OCI-LY7 (cell line): ENCODE data around the gene KIF17. TPM values are rescaled to one million over a fixed set of nuclear protein-coding genes. Genes with fewer than 3 reads are reported as not detected.
A peak's percentile ranks its signal among the peaks of the same experiment; 100 is the strongest.

Source experiments
- BruUV-seq: library from RNA; stranded (reverse); fragments of 400-500 nt; replicated peaks from 2 replicates; lab custom pipeline; 2021; lab: Mats Ljungman, UMichigan
- CTCF ChIA-PET: fragments of 300-600 bp; sonication (Branson Sonifier 250); formaldehyde crosslinking; loops from one replicate; lab custom pipeline; 2022; ENCODE audit warnings: antibody characterized with exemption; ENCODE audit not compliant: unreplicated experiment; lab: Charles Lee
- POLR2A ChIA-PET: fragments of 300-600 bp; sonication (Branson Sonifier 250); formaldehyde crosslinking; loops from one replicate; lab custom pipeline; 2022; ENCODE audit warnings: antibody characterized with exemption; lab: Charles Lee
- DNase-seq: peaks from one replicate; pipeline ENCODE4 v3.0.0-alpha.2; 2015; ENCODE audit warnings: low spot score
- H2AFZ ChIP-seq: fragments of 200-600 bp; sonication (generic), shearing (Covaris generic); 2 replicates; pipeline ENCODE4 v1.6.1; 2014; ENCODE audit warnings: mild to moderate bottlenecking, antibody characterized with exemption, low read length, moderate library complexity
- H3K27ac ChIP-seq: fragments of 200-600 bp; sonication (generic); 2 replicates; pipeline ENCODE4 v1.5.1; 2014; ENCODE audit warnings: mixed run types, low read depth, mild to moderate bottlenecking, moderate library complexity, low read length, inconsistent platforms; ENCODE audit not compliant: poor library complexity, severe bottlenecking
- H3K36me3 ChIP-seq: fragments of 200-600 bp; sonication (generic); 2 replicates; pipeline ENCODE4 v1.6.1; 2014; ENCODE audit warnings: mild to moderate bottlenecking, antibody characterized with exemption, low read length, moderate library complexity, mixed read lengths; ENCODE audit not compliant: insufficient read depth
- H3K4me1 ChIP-seq: fragments of 200-600 bp; sonication (generic); 2 replicates; pipeline ENCODE4 v1.5.1; 2014; ENCODE audit warnings: mild to moderate bottlenecking, low read length; ENCODE audit not compliant: insufficient read depth, poor library complexity, severe bottlenecking
- H3K4me2 ChIP-seq: fragments of 200-600 bp; sonication (generic); 2 replicates; pipeline ENCODE4 v1.6.1; 2014; ENCODE audit warnings: mild to moderate bottlenecking, low read length
- H3K4me3 ChIP-seq: fragments of 200-600 bp; sonication (generic); 2 replicates; pipeline ENCODE4 v1.5.1; 2014; ENCODE audit warnings: mild to moderate bottlenecking, low read depth, low read length; ENCODE audit not compliant: poor library complexity, severe bottlenecking
- H3K79me2 ChIP-seq: fragments of 200-600 bp; sonication (generic); 2 replicates; pipeline ENCODE4 v1.6.1; 2016; ENCODE audit warnings: low read depth, mild to moderate bottlenecking, low read length, moderate library complexity, mixed read lengths; ENCODE audit not compliant: insufficient read depth
- H3K9me2 ChIP-seq: fragments of 200-600 bp; sonication (generic); 2 replicates; pipeline ENCODE4 v1.6.1; 2016; ENCODE audit warnings: mild to moderate bottlenecking, low read length, mixed read lengths; ENCODE audit not compliant: insufficient read depth
- H3K9me3 ChIP-seq: fragments of 200-600 bp; sonication (generic); 2 replicates; pipeline ENCODE4 v1.6.1; 2014; ENCODE audit warnings: mild to moderate bottlenecking, mixed run types, low read length, mixed read lengths
- H4K20me1 ChIP-seq: fragments of 200-600 bp; sonication (generic); 2 replicates; pipeline ENCODE4 v1.6.1; 2014; ENCODE audit warnings: mild to moderate bottlenecking, antibody characterized with exemption, low read length, moderate library complexity, mixed read lengths; ENCODE audit not compliant: insufficient read depth
- CTCF ChIP-seq: fragments of 200-600 bp; sonication (generic); conservative IDR thresholded peaks from 2 replicates; pipeline ENCODE4 v1.5.1; 2014; ENCODE audit warnings: mild to moderate bottlenecking, antibody characterized with exemption, low read length, moderate library complexity, mixed read lengths
- EZH2phosphoT487 ChIP-seq: fragments of 200-600 bp; sonication (generic); IDR thresholded peaks from 2 replicates; pipeline ENCODE4 v1.6.1; 2018; ENCODE audit warnings: low read depth, borderline replicate concordance, mild to moderate bottlenecking, mixed run types, antibody characterized with exemption, low read length, moderate library complexity, mixed read lengths
- intact Hi-C: fragments of 100-400 bp; cut with micrococcal nuclease; formaldehyde crosslinking; loops from one replicate; pipeline ENCODE4 v1.10.0; 2022; ENCODE audit not compliant: unreplicated experiment
- total RNA-seq, 2 experiments: library from RNA; depleted of rRNA in 1 of 2; stranded (reverse); fragments of >200 nt in 1 of 2; shearing (Covaris generic) in 1 of 2; gene quantifications; 2 replicates each; pipeline ENCODE4 v1.2.3, GENCODE V29; 2014 to 2022

The KIF17 gene
- total RNA-seq, 2 experiments from 2014 or later = 1.1 TPM; not detected in 1

DNA sequence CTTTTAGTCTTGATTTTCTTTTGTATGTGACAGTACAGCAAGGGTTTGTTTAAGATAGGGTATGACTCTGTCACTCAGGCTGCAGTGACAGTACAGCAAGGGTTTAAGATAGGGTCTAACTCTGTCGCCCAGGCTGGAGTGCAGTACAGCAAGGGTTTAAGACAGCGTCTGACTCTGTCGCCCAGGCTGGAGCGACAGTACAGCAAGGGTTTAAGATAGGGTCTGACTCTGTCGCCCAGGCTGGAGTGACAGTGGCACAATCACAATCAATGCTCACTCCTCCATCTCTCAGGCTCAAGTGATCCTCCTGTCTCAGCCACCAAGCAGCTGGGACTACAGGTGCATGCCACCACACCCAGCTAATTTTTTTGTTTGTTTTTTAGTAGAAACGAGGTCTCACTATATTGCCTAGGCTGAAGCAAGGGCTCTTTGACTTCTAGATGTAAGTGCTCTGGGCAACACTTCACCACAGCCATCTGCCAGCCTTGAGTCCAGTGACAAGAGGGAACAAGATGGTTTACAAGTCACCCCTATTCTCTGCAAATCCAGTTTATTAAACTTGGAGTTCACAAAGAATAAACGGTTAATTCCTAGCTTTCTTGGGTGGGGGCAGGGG lies 15.7 kb upstream of the KIF17 start:
- Histone ChIP-seq H3K9me3 (no peaks in the 10 kb centered on the region), H3K4me1 (peaks cover 14% of the 10 kb centered on the region), H3K4me3 (no peak overlapping the region), H3K36me3 (peaks cover 15% of the 10 kb centered on the region), H3K9me2 (no peaks in the 10 kb centered on the region), H3K27ac (no peak overlapping the region), H4K20me1 (no peaks in the 10 kb centered on the region), H2AFZ (no peak overlapping the region), H3K4me2 (peak overlapping the region; percentile 63), H3K79me2 (no peaks in the 10 kb centered on the region)
- ChIA-PET POLR2A (no interaction called here), CTCF (no interaction called here)
- no peak for DNase-seq
- intact Hi-C loops = loop anchor here (2.0 kb wide), 1 partner anchor 37 kb away; no protein-coding TSS in a partner anchor
- TF ChIP-seq EZH2phosphoT487 = no peak
- TF ChIP-seq CTCF = no peak; the same call in 1 of the 2 replicates
- no TSS peak for BruUV-seq

DNA sequence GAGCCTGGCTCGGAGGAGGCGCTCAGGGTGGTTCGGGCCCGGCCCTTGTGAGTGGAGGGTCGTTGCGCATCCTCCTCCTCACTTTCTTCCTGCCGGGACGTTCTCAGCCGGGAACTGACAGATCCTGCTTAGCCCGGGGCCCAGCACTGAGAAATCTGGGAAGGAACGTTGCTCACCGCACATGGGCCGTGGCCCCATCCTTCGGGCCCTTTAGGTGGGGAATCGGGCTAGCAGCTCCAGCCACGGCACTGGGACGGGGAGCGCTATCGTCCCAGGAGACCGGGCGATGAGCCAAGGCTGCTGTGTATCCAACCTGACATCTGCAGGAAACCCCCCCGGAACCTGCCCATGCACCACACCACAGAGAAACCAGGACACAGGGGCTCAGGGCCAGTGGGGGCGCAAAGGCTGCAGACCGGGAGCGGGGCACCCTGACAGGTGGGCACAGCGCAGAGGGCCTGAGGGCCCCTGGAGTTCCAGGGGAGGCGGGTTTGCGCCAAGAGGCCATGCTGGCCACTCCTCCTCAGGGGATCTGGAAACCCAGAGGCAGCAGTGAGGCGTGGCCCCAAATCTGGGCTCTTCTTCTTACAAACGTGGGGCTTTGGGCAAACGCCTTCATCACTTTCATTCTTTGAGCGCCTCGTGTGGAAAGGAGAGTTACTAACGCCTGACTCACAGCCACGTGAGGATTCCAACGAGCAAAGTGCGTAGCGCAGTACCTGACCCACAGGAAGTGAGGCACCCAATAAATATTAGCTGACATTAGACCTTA lies 15.0 kb upstream of the KIF17 start, which contains the start of gene SH2D5:
Gene SH2D5 (minus strand): TSS at position 116 of the 772 bp plus-strand sequence. CDS start 4,659 bp downstream, outside the sequence.
- peaks cover 14% of the 10 kb centered on the region for H3K4me1 ChIP-seq
- intact Hi-C loops = loop anchor here (2.0 kb wide), 1 partner anchor 36 kb away; no protein-coding TSS in a partner anchor
- H4K20me1 ChIP-seq = no peaks in the 10 kb centered on the region
- ChIA-PET CTCF (no interaction called here), POLR2A (no interaction called here)
- no TSS peak for BruUV-seq
- peak within 1 kb of the TSS; percentile 63 for H3K4me2 ChIP-seq
- DNase-seq = peak; percentile 65
- H3K36me3 ChIP-seq = peaks cover 8% of the 10 kb centered on the region
- peak within 1 kb of the TSS; percentile 67 for H3K4me3 ChIP-seq
- no peaks in the 10 kb centered on the region for H3K79me2 ChIP-seq
- no peaks in the 10 kb centered on the region for H3K9me2 ChIP-seq
- TF ChIP-seq EZH2phosphoT487 (no peak), CTCF (peak; percentile 64)
- no peaks in the 10 kb centered on the region for H3K9me3 ChIP-seq
- peak within 1 kb of the TSS; percentile 0 for H2AFZ ChIP-seq
- no peak within 1 kb of the TSS for H3K27ac ChIP-seq
